ENCODE results near the gene FZR1. TPM values are rescaled to one million over a fixed set of nuclear protein-coding genes. Genes with fewer than 3 reads are reported as not detected.

FZR1 gene
- total and polyA plus RNA-seq, 9 of the 15 experiments (the other 6 are each of a cell fraction or from before 2014, with no cell fraction given), result 0.18 to 48.0 (median 22.2) TPM

- no peak overlapping the region for H3K9ac ChIP-seq (ENCODE audit: insufficient read depth in 1 of 2, low read depth in 2 of 2, low read length in 2 of 2)
- in situ Hi-C loops (cut with MboI) (no loop called here), intact Hi-C loops (cut with micrococcal nuclease) (no loop called here)
- no peaks in the 10 kb centered on the region for H3K9me3 ChIP-seq (replicated peaks; ENCODE audit: control insufficient read depth, insufficient read depth, low read depth, low read length)
- no peaks in the 10 kb centered on the region for H3K36me3 ChIP-seq (ENCODE audit: control insufficient read depth, insufficient read depth, low read length)
- DNase-seq (ENCODE audit: extremely low read depth in 1 of 4, low spot score in 3 of 4) (peak; percentile 85 to 96 (median 92)), FAIRE-seq (peak; percentile 90), ATAC-seq (peak; percentile 89)
- ChIA-PET CTCF (ENCODE audit: low intra/inter-chr PET ratio) (no interaction called here), POLR2A (interaction anchor here (0.5 to 1.9 kb wide), 14 partner anchors 10 to 1138 kb away, joined by 3 to 8 read pairs (median 4); partner anchors contain the start of gene DOHH)
- H4K20me1 ChIP-seq (replicated peaks; ENCODE audit: control insufficient read depth, insufficient read depth, low read length), result peaks cover 8% of the 10 kb centered on the region; the same call in 1 of the 2 replicates
- H2AFZ ChIP-seq (ENCODE audit: low read depth, low read length), result peak overlapping the region; percentile 74
- peak overlapping the region; percentile 80 for H3K4me2 ChIP-seq (ENCODE audit: insufficient read depth, low read length)
- no peaks in the 10 kb centered on the region for H3K79me2 ChIP-seq (ENCODE audit: control insufficient read depth, insufficient read depth, low read length)
- peaks cover 11 to 45% of the 10 kb centered on the region in 2 experiments for H3K4me1 ChIP-seq (replicated peaks in 1 of 2; ENCODE audit: control insufficient read depth in 2 of 2, insufficient read depth in 2 of 2, low read length in 2 of 2)
- BruUV-seq (replicated peaks), result no TSS peak
- no peak overlapping the region for H3K27ac ChIP-seq (ENCODE audit: extremely low read depth, low read depth, low read length)
- H3K4me3 ChIP-seq, result peak overlapping the region; percentile 43
- no peaks in the 10 kb centered on the region for H3K9me1 ChIP-seq (ENCODE audit: control insufficient read depth, insufficient read depth, low read length)
- H3K27me3 ChIP-seq (ENCODE audit: control insufficient read depth in 2 of 2, insufficient read depth in 2 of 2, low read length in 2 of 2), result peaks cover 21 to 27% of the 10 kb centered on the region in 2 experiments; a peak in 3 of 5 replicates
- WGBS (ENCODE audit: insufficient coverage, low coverage, missing lambda C conversion rate), result 4% methylated on average over 4 of the region's 7 CpGs
- TF ChIP-seq ZNF124 (CRISPR knock-in tag; IDR thresholded peaks at IDR 0.05) (no peak), SMAD1 (IDR thresholded peaks at IDR 0.05; ENCODE audit: low read depth, low read length, partially characterized antibody) (no peak), SMARCA4 (IDR thresholded peaks at IDR 0.05) (no peak), ZBTB7A (IDR thresholded peaks at IDR 0.05; ENCODE audit: borderline replicate concordance, control insufficient read depth, low read depth, low read length) (peak; percentile 36; the same call in 1 of the 2 replicates), HLTF (IDR thresholded peaks at IDR 0.05) (0 out of 2 replicates have a peak, but pooled peaks have one; percentile 48), MBD1 (CRISPR knock-in tag; IDR thresholded peaks at IDR 0.05) (no peak), NRF1 (conservative IDR thresholded peaks at IDR 0.05 in 1 of 2, IDR thresholded peaks at IDR 0.05 in 1 of 2) (0 out of 4 replicates have a peak, but pooled peaks of 1 of the 2 experiments have one; percentile 20), MTA3 (IDR thresholded peaks at IDR 0.05; ENCODE audit: borderline replicate concordance) (peak; percentile 96), HDAC1 (IDR thresholded peaks at IDR 0.05) (no peak), ZNF695 (CRISPR knock-in tag; IDR thresholded peaks at IDR 0.05) (no peak), SMARCA5 (IDR thresholded peaks at IDR 0.05) (peak; percentile 44; the same call in 1 of the 2 replicates), VEZF1 (CRISPR knock-in tag; IDR thresholded peaks at IDR 0.05) (peak; percentile 49; the same call in 1 of the 2 replicates), EWSR1 (IDR thresholded peaks at IDR 0.05; ENCODE audit: borderline replicate concordance, low read depth, partially characterized antibody) (no peak), RBM39 (optimal IDR thresholded peaks at IDR 0.05; ENCODE audit: low read depth, low read length) (no peak), TBP (optimal IDR thresholded peaks at IDR 0.05; ENCODE audit: low read depth, low read length) (peak; percentile 83), PKNOX1 (IDR thresholded peaks at IDR 0.05) (0 out of 2 replicates have a peak, but pooled peaks have one; percentile 12), TFAM (CRISPR knock-in tag; conservative IDR thresholded peaks at IDR 0.05) (no peak), ZFP30 (CRISPR knock-in tag; IDR thresholded peaks at IDR 0.05; ENCODE audit: borderline replicate concordance) (no peak), HMG20A (CRISPR knock-in tag; conservative IDR thresholded peaks at IDR 0.05) (no peak), PURB (CRISPR knock-in tag; IDR thresholded peaks at IDR 0.05; ENCODE audit: low read depth) (no peak)
These were observed 26.8 kb upstream of the FZR1 start for GRCh38 chr19:3479177-3479833.
